GM10266 (cell line): ENCODE results near the gene DCLRE1A.
"Not testable (repeated sequence)": the region's sequence is repeated elsewhere in the genome, so short reads cannot be mapped to it uniquely, and the experiment has no call there.

Source experiments
- DNase-seq: peaks from one replicate; pipeline ENCODE4 v3.0.0; 2012; ENCODE audit errors: extremely low spot score
- TF ChIP-seq, protein P1 (sequence below): IDR thresholded peaks from 2 replicates; pipeline ENCODE4 v1.5.1; 2012; ENCODE audit warnings: mild to moderate bottlenecking, low read depth; ENCODE audit not compliant: control insufficient read depth, insufficient read depth; ENCODE audit errors: missing control alignments

Gene DCLRE1A

DNA sequence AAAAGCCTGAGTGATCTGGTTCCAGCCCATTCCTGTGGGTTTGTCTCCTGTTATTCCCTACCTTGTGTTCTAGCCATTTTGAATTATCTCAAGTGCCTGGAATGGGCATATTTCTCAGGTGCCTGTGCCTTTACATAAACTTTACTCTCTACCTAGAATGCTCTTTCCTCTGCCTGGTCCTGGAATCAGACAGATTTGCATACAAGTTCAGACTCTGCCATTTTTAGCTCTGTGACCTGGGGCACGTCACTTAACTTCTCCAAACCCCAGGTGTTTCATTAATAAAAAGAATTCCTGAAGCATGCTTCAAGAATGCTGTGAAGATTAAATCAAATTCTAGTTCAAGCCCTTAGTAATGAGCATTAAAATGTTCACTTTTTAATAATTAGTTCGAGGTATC lies 7.8 kb downstream of the DCLRE1A start:
- TF ChIP-seq, protein P1, sequence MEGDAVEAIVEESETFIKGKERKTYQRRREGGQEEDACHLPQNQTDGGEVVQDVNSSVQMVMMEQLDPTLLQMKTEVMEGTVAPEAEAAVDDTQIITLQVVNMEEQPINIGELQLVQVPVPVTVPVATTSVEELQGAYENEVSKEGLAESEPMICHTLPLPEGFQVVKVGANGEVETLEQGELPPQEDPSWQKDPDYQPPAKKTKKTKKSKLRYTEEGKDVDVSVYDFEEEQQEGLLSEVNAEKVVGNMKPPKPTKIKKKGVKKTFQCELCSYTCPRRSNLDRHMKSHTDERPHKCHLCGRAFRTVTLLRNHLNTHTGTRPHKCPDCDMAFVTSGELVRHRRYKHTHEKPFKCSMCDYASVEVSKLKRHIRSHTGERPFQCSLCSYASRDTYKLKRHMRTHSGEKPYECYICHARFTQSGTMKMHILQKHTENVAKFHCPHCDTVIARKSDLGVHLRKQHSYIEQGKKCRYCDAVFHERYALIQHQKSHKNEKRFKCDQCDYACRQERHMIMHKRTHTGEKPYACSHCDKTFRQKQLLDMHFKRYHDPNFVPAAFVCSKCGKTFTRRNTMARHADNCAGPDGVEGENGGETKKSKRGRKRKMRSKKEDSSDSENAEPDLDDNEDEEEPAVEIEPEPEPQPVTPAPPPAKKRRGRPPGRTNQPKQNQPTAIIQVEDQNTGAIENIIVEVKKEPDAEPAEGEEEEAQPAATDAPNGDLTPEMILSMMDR: no peak
- no peak for DNase-seq

DNA sequence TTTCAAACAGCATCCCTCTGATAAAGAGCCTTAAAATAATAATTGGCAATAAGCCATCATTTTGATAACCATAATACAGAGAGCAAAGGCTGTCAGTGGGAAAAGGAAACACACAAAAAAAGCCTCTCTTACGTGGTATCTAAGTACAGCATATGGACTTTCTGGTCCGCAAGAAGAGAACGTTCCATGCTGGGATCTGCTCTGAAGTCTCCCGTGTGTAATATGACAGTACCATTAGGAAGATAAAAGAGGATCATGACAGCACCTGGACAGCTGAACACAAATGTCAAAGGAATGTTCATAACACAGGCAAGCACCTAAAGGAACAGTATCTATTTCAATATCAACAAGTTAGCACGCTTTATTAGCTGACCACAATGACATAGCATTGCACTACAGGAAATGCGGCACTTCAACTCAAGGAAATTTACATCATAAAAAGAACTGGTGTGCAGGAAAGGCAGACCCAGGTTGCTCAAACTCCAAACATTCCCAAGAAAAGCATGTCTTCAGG lies 9.9 kb downstream of the DCLRE1A start:
- DNase-seq: no peak
- TF ChIP-seq, protein P1: no peak

DNA sequence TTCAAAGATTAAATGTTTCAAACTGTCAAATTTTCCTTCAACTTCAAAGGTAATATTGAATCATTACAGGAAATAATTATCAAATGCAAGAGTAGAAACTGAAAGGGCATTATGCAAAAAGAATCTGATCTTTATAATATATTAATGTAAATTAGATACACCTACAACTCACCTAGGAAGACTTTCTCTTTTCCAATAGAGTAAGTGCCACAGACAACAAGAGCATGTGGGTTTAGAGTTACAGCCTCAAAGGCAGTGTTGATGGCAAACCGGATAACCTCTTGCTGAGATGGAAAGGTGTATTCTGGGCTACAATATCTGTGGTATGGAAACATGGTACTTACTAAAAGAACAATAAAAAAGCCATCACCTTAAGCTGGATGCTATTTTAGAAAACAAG lies 11.7 kb downstream of the DCLRE1A start:
- no peak for DNase-seq

DNA sequence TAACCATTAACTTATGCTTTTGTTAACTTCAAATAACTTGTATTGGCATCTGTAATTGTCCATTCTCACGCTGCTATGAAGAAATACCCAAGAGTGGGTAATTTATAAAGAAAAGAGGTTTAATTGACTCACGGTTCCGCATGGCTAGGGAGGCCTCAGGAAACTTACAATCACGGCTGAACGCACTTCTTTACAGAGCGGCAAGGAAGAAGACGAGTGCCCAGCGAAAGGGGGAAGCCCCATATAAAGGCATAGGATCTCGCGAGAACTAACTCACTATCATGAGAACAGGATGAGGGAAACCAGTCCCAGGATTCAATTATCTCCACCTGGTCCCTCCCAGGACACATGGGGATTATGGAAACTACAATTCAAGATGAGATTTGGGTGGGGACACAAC lies 25.3 kb downstream of the DCLRE1A start:
- not testable (repeated sequence) for DNase-seq

More for the DNA sequence above, 11.7 kb downstream of the DCLRE1A start:
- TF ChIP-seq, protein P1: no peak

DNA sequence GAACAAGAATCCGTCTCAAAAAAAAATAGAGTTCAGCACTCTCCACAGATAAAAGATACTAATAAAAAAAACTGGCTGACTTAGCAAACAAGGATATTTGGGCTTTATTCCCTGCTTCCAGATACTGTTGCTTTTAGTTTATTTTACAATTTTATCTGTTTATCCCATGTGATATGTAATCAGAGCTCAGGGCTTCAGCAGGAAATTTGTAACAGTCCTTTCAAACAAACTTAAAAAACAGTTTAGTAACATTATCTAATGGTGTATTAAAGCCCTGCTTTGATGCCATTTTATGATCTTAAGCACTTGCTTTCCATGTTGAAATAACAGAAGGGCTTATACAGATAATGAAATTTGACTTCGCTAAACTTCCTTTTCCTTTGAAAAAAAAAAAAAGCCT lies 28.1 kb downstream of the DCLRE1A start:
- TF ChIP-seq, protein P1: no peak

DNA sequence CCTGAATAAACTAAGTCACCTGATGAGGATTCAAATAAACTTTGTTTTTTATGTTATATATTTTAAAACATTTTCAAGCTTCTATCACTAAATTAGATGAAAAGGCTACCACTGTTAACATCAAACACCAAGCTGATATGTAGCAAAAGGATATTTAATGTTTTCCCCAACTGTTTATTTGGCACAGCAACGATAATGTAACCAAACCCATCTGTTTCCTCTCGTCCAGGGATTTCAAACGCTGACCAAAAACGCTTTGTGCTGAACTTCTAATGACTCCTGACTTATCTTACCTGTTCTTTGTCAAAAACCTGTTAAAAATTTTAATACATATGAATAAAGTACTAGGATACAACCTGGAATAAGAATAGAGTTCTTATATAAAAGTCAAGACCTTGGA lies 30.5 kb downstream of the DCLRE1A start:
- TF ChIP-seq, protein P1: no peak
- no peak for DNase-seq

More for the DNA sequence above, 28.1 kb downstream of the DCLRE1A start:
- no peak for DNase-seq

DNA sequence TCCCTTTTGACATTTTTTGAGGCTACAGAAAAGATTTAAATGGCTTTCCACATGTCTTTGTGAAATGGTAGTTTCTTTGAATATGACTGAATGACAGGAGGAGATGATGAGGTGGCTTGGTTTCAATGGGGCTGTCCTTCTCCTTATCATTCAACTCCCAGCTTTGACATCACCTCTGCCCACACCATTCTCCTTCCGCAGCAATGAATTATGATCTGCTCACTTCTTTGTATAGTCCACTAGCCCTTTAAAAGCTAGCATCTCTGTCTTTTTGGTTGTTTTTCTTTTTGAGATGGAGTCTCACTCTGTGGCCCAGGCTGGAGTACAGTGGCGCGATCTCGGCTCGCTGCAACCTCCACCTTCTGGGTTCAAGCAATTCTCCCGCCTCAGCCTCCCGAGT lies 31.7 kb downstream of the DCLRE1A start:
- no peak for DNase-seq
- TF ChIP-seq, protein P1: no peak

DNA sequence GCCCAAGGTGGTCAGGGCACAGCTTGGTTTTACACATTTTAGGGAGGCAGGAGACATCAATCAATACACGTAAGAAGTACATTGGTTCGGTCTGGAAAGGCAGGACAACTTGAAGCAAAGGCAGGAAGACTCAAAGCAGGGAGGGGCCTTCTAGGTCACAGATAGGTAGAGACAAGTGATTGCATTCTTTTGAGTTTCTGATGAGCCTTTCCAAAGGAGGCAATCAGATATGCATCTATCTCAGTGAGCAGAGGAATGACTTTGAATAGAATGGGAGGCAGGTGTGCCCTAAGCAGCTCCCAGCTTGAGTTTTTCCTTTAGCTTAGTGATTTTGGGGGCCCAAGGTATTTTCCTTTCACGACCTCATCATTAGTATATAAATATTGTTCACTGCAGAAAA lies 32.6 kb downstream of the DCLRE1A start:
- not testable (repeated sequence) for DNase-seq
